HG03521 (cell line): ENCODE measurements around the gene SORBS2.

Source experiments
- ATAC-seq: cut with Tn5 transposase; IDR thresholded peaks from one replicate; pipeline ENCODE4 v1.9.1; 2021; ENCODE audit warnings: mild to moderate bottlenecking, moderate library complexity; ENCODE audit not compliant: unreplicated experiment

The SORBS2 gene

GRCh38 chr4:185648631-185649030 is 163.4 kb downstream of the SORBS2 start:
- ATAC-seq = no peak

GRCh38 chr4:185645403-185645802 is 166.6 kb downstream of the SORBS2 start:
- ATAC-seq = no peak

GRCh38 chr4:185644408-185644807 is 167.6 kb downstream of the SORBS2 start:
- ATAC-seq = no peak

- no peak for ATAC-seq
These were observed 169.1 kb downstream of the SORBS2 start for GRCh38 chr4:185642907-185643306.

GRCh38 chr4:185640811-185641675 is 171.0 kb downstream of the SORBS2 start:
- ATAC-seq = no peak

- ATAC-seq = no peak
These were observed 173.3 kb downstream of the SORBS2 start for GRCh38 chr4:185638548-185639301.

GRCh38 chr4:185638093-185638492 is 173.9 kb downstream of the SORBS2 start:
- ATAC-seq = no peak

- ATAC-seq = no peak
These were observed 174.7 kb downstream of the SORBS2 start for GRCh38 chr4:185637163-185637875.

- ATAC-seq = no peak
These were observed 177.8 kb downstream of the SORBS2 start for GRCh38 chr4:185634066-185634652.

GRCh38 chr4:185626798-185627197 is 185.2 kb downstream of the SORBS2 start:
- no peak for ATAC-seq

GRCh38 chr4:185625503-185625902 is 186.5 kb downstream of the SORBS2 start:
- ATAC-seq = no peak

- no peak for ATAC-seq
These were observed 187.8 kb downstream of the SORBS2 start for GRCh38 chr4:185624259-185624589.

GRCh38 chr4:185623444-185624258 is 188.3 kb downstream of the SORBS2 start:
- ATAC-seq = no peak

- no peak for ATAC-seq
These were observed 203.8 kb downstream of the SORBS2 start for GRCh38 chr4:185608185-185608584.

- ATAC-seq = no peak
These were observed 209.6 kb downstream of the SORBS2 start for GRCh38 chr4:185602397-185602796.

GRCh38 chr4:185600801-185601434 is 211.1 kb downstream of the SORBS2 start:
- no peak for ATAC-seq

- ATAC-seq = no peak
These were observed 212.3 kb downstream of the SORBS2 start for GRCh38 chr4:185599553-185600243.

GRCh38 chr4:185598846-185599552 is 213.0 kb downstream of the SORBS2 start:
- no peak for ATAC-seq
